ENCODE results near the gene SCARF1. TPM values are rescaled to one million over a fixed set of nuclear protein-coding genes. Genes with fewer than 3 reads are reported as not detected.

SCARF1 gene
- polyA plus RNA-seq, 1 donor from 2014 or later: 3.0 TPM

GRCh38 chr17:1636732-1637285 lies 8.7 kb downstream of the SCARF1 start:
- no peaks in the 10 kb centered on the region for H3K9me2 ChIP-seq (ENCODE audit: insufficient read depth, low read length)
- H3K4me2 ChIP-seq (ENCODE audit: low read length): no peak overlapping the region
- no peak overlapping the region for H2AFZ ChIP-seq (ENCODE audit: low read depth, low read length)
- H3F3A ChIP-seq (ENCODE audit: insufficient read depth, low read length, poor library complexity, severe bottlenecking): no peaks in the 10 kb centered on the region
- H3K27ac ChIP-seq (ENCODE audit: low read length): no peak overlapping the region
- no peaks in the 10 kb centered on the region for H3K79me2 ChIP-seq (replicated peaks; ENCODE audit: insufficient read depth, low read length)
- no peaks in the 10 kb centered on the region for H3K9me3 ChIP-seq (ENCODE audit: low read length)
- no peaks in the 10 kb centered on the region for H3K36me3 ChIP-seq (ENCODE audit: insufficient read depth, low read length)
- TF ChIP-seq MXI1 (conservative IDR thresholded peaks at IDR 0.05; ENCODE audit: poor library complexity, severe bottlenecking) (no peak), REST (IDR thresholded peaks at IDR 0.05; ENCODE audit: borderline replicate concordance) (no peak), CTCF (IDR thresholded peaks at IDR 0.05; ENCODE audit: poor library complexity, severe bottlenecking) (no peak), EZH2 (IDR thresholded peaks at IDR 0.05; ENCODE audit: borderline replicate concordance, insufficient read depth, low read length, poor library complexity, severe bottlenecking) (no peak), RAD21 (conservative IDR thresholded peaks at IDR 0.05) (no peak), TAF1 (IDR thresholded peaks at IDR 0.05; ENCODE audit: low read depth) (no peak), POLR2AphosphoS5 (IDR thresholded peaks at IDR 0.05) (no peak), EP300 (conservative IDR thresholded peaks at IDR 0.05; ENCODE audit: poor library complexity, severe bottlenecking) (no peak), SMC3 (conservative IDR thresholded peaks at IDR 0.05; ENCODE audit: poor library complexity) (no peak)
- H3K4me3 ChIP-seq (ENCODE audit: low read length): no peak overlapping the region
- H3K27me3 ChIP-seq (ENCODE audit: insufficient read depth, low read depth, low read length): no peaks in the 10 kb centered on the region
- H4K20me1 ChIP-seq (ENCODE audit: insufficient read depth): no peaks in the 10 kb centered on the region
- H3K9ac ChIP-seq (ENCODE audit: low read length): no peak overlapping the region

GRCh38 chr17:1635675-1636465 lies 9.7 kb downstream of the SCARF1 start:
- no peak overlapping the region for H3K9ac ChIP-seq (ENCODE audit: low read length)
- no peak overlapping the region for H3K4me2 ChIP-seq (ENCODE audit: low read length)
- no peaks in the 10 kb centered on the region for H3K27me3 ChIP-seq (ENCODE audit: insufficient read depth, low read depth, low read length)
- H3F3A ChIP-seq (ENCODE audit: insufficient read depth, low read length, poor library complexity, severe bottlenecking): no peaks in the 10 kb centered on the region
- no peaks in the 10 kb centered on the region for H3K9me2 ChIP-seq (ENCODE audit: insufficient read depth, low read length)
- H4K20me1 ChIP-seq (ENCODE audit: insufficient read depth): no peaks in the 10 kb centered on the region
- H3K4me3 ChIP-seq (ENCODE audit: low read length): no peak overlapping the region
- no peaks in the 10 kb centered on the region for H3K79me2 ChIP-seq (replicated peaks; ENCODE audit: insufficient read depth, low read length)
- H3K9me3 ChIP-seq (ENCODE audit: low read length): no peaks in the 10 kb centered on the region
- no peaks in the 10 kb centered on the region for H3K36me3 ChIP-seq (ENCODE audit: insufficient read depth, low read length)
- H2AFZ ChIP-seq (ENCODE audit: low read depth, low read length): no peak overlapping the region
- no peak for TF ChIP-seq EZH2 (IDR thresholded peaks at IDR 0.05; ENCODE audit: borderline replicate concordance, insufficient read depth, low read length, poor library complexity, severe bottlenecking)
- H3K27ac ChIP-seq (ENCODE audit: low read length): no peak overlapping the region

Data from neural cell (in vitro differentiated cells).